ENCODE results near the gene ADCY6. TPM values are rescaled to one million over a fixed set of nuclear protein-coding genes. Genes with fewer than 3 reads are reported as not detected.
"Not testable (repeated sequence)": the region's sequence is repeated elsewhere in the genome, so short reads cannot be mapped to it uniquely, and the experiment has no call there.

Gene ADCY6
- total and polyA plus RNA-seq, 2 donors (not counting 1 experiment from before 2014, with no cell fraction given): 27.4 to 53.2 TPM

DNA sequence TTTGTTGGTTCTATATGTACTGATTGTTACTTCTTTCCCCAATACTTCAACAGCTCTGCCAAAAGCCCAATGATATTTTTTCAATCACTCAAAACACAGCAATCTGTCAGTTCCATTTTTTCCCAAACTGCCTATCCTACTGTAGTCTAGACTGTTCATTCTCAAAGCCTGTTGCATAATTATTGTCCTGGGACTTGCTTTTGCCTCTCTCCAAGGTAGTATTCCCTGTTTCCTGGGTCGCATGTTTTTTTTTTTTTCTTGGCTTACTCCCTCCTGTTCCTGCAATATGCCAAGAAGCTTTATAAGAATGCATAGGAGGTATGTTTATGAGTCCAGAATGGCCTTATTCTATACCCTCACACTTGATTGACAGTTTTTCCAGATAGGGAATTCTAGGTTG lies 52.4 kb downstream of the ADCY6 start:
- no peak for DNase-seq (ENCODE audit: low read depth in 2 of 2)
- Histone ChIP-seq H3K36me3 (ENCODE audit: control insufficient read depth, insufficient read depth, low read length) (no peaks in the 10 kb centered on the region), H3K4me2 (ENCODE audit: extremely low read depth, insufficient read depth, low read length) (no peak overlapping the region), H3K27me3 (ENCODE audit: control insufficient read depth, insufficient read depth, low read length) (peaks cover 2% of the 10 kb centered on the region), H3K9me3 (ENCODE audit: control insufficient read depth, insufficient read depth, low read depth, low read length) (no peaks in the 10 kb centered on the region), H3K27ac (ENCODE audit: insufficient read depth, low read length) (no peak overlapping the region), H2AFZ (ENCODE audit: low read length) (no peak overlapping the region), H3K4me3 (replicated peaks in 1 of 4; ENCODE audit: control extremely low read depth in 1 of 4, insufficient read depth in 1 of 4, low read depth in 3 of 4, low read length in 4 of 4) (no peak overlapping the region), H3K9ac (ENCODE audit: insufficient read depth, low read length) (no peak overlapping the region), H3K4me1 (ENCODE audit: control insufficient read depth, extremely low read depth, insufficient read depth, low read length) (no peaks in the 10 kb centered on the region), H3K79me2 (ENCODE audit: control insufficient read depth, insufficient read depth, low read length) (no peaks in the 10 kb centered on the region), H4K20me1 (ENCODE audit: control insufficient read depth, extremely low read depth, insufficient read depth, low read length) (no peaks in the 10 kb centered on the region)
- TF ChIP-seq CTCF (conservative IDR thresholded peaks at IDR 0.05 in 1 of 2, IDR thresholded peaks at IDR 0.05 in 1 of 2; ENCODE audit: low read depth in 1 of 2, low read length in 2 of 2) (no peak), EZH2 (IDR thresholded peaks at IDR 0.05; ENCODE audit: low read length, missing control alignments) (no peak)

- H3K4me2 ChIP-seq (ENCODE audit: extremely low read depth, insufficient read depth, low read length): no peak overlapping the region
- no peaks in the 10 kb centered on the region for H4K20me1 ChIP-seq (ENCODE audit: control insufficient read depth, extremely low read depth, insufficient read depth, low read length)
- DNase-seq (ENCODE audit: low read depth in 2 of 2): no peak
- H3K27me3 ChIP-seq (ENCODE audit: control insufficient read depth, insufficient read depth, low read length): no peaks in the 10 kb centered on the region
- H3K9ac ChIP-seq (ENCODE audit: insufficient read depth, low read length): no peak overlapping the region
- H2AFZ ChIP-seq (ENCODE audit: low read length): no peak overlapping the region
- no peaks in the 10 kb centered on the region for H3K4me1 ChIP-seq (ENCODE audit: control insufficient read depth, extremely low read depth, insufficient read depth, low read length)
- TF ChIP-seq CTCF (conservative IDR thresholded peaks at IDR 0.05 in 1 of 2, IDR thresholded peaks at IDR 0.05 in 1 of 2; ENCODE audit: low read depth in 1 of 2, low read length in 2 of 2): no peak
- no peak for TF ChIP-seq EZH2 (IDR thresholded peaks at IDR 0.05; ENCODE audit: low read length, missing control alignments)
- no peaks in the 10 kb centered on the region for H3K79me2 ChIP-seq (ENCODE audit: control insufficient read depth, insufficient read depth, low read length)
- H3K4me3 ChIP-seq (replicated peaks in 1 of 4; ENCODE audit: control extremely low read depth in 1 of 4, insufficient read depth in 1 of 4, low read depth in 3 of 4, low read length in 4 of 4): no peak overlapping the region
- H3K9me3 ChIP-seq (ENCODE audit: control insufficient read depth, insufficient read depth, low read depth, low read length): no peaks in the 10 kb centered on the region
- H3K36me3 ChIP-seq (ENCODE audit: control insufficient read depth, insufficient read depth, low read length): no peaks in the 10 kb centered on the region
- no peak overlapping the region for H3K27ac ChIP-seq (ENCODE audit: insufficient read depth, low read length)
Observed at GRCh38 chr12:48728807-48729206, 60.1 kb downstream of the ADCY6 start.

DNA sequence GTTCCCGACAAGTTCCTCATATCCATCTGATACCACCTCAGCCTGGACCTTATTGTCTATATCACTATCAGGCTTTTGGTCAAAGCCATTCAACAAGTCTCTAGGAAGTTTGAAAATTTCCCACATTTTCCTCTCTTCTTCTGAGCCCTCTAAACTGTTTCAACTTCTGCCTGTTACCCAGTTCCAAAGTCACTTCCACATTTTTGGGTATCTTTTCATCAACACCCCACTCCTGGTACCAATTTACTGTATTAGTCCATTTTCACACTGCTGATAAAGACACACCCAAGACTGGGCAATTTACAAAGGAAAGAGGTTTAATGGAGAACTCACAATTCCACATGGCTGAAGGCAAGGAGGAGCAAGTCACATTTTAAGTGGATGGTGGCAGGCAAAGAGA lies 68.2 kb downstream of the ADCY6 start:
- H3K9me3 ChIP-seq (ENCODE audit: control insufficient read depth, insufficient read depth, low read depth, low read length); H3K79me2 ChIP-seq (ENCODE audit: control insufficient read depth, insufficient read depth, low read length); H3K4me1 ChIP-seq (ENCODE audit: control insufficient read depth, extremely low read depth, insufficient read depth, low read length); H3K27ac ChIP-seq (ENCODE audit: insufficient read depth, low read length); DNase-seq (ENCODE audit: low read depth in 2 of 2); H3K36me3 ChIP-seq (ENCODE audit: control insufficient read depth, insufficient read depth, low read length); H3K4me2 ChIP-seq (ENCODE audit: extremely low read depth, insufficient read depth, low read length); H2AFZ ChIP-seq (ENCODE audit: low read length); H3K27me3 ChIP-seq (ENCODE audit: control insufficient read depth, insufficient read depth, low read length); H3K4me3 ChIP-seq (replicated peaks in 1 of 4; ENCODE audit: control extremely low read depth in 1 of 4, insufficient read depth in 1 of 4, low read depth in 3 of 4, low read length in 4 of 4); H4K20me1 ChIP-seq (ENCODE audit: control insufficient read depth, extremely low read depth, insufficient read depth, low read length); H3K9ac ChIP-seq (ENCODE audit: insufficient read depth, low read length): not testable (repeated sequence)

GRCh38 chr12:48720171-48720570 lies 68.7 kb downstream of the ADCY6 start:
- not testable (repeated sequence) for H3K4me2 ChIP-seq (ENCODE audit: extremely low read depth, insufficient read depth, low read length); H3K36me3 ChIP-seq (ENCODE audit: control insufficient read depth, insufficient read depth, low read length); H4K20me1 ChIP-seq (ENCODE audit: control insufficient read depth, extremely low read depth, insufficient read depth, low read length); H3K9me3 ChIP-seq (ENCODE audit: control insufficient read depth, insufficient read depth, low read depth, low read length); H3K4me3 ChIP-seq (replicated peaks in 1 of 4; ENCODE audit: control extremely low read depth in 1 of 4, insufficient read depth in 1 of 4, low read depth in 3 of 4, low read length in 4 of 4); H3K9ac ChIP-seq (ENCODE audit: insufficient read depth, low read length); DNase-seq (ENCODE audit: low read depth in 2 of 2); H2AFZ ChIP-seq (ENCODE audit: low read length); H3K27ac ChIP-seq (ENCODE audit: insufficient read depth, low read length); H3K27me3 ChIP-seq (ENCODE audit: control insufficient read depth, insufficient read depth, low read length); H3K4me1 ChIP-seq (ENCODE audit: control insufficient read depth, extremely low read depth, insufficient read depth, low read length)
- H3K79me2 ChIP-seq (ENCODE audit: control insufficient read depth, insufficient read depth, low read length): peaks cover 12% of the 10 kb centered on the region

GRCh38 chr12:48719002-48719401 lies 69.9 kb downstream of the ADCY6 start:
- not testable (repeated sequence) for H3K27ac ChIP-seq (ENCODE audit: insufficient read depth, low read length); H3K27me3 ChIP-seq (ENCODE audit: control insufficient read depth, insufficient read depth, low read length); H3K36me3 ChIP-seq (ENCODE audit: control insufficient read depth, insufficient read depth, low read length); H3K4me1 ChIP-seq (ENCODE audit: control insufficient read depth, extremely low read depth, insufficient read depth, low read length); H3K9ac ChIP-seq (ENCODE audit: insufficient read depth, low read length); DNase-seq (ENCODE audit: low read depth in 2 of 2); H3K4me3 ChIP-seq (replicated peaks in 1 of 4; ENCODE audit: control extremely low read depth in 1 of 4, insufficient read depth in 1 of 4, low read depth in 3 of 4, low read length in 4 of 4); H3K9me3 ChIP-seq (ENCODE audit: control insufficient read depth, insufficient read depth, low read depth, low read length); H2AFZ ChIP-seq (ENCODE audit: low read length); H3K4me2 ChIP-seq (ENCODE audit: extremely low read depth, insufficient read depth, low read length); H4K20me1 ChIP-seq (ENCODE audit: control insufficient read depth, extremely low read depth, insufficient read depth, low read length)
- peaks cover 24% of the 10 kb centered on the region for H3K79me2 ChIP-seq (ENCODE audit: control insufficient read depth, insufficient read depth, low read length)
